Motor neuron (in vitro differentiated cells): ENCODE results near the gene BBS12. TPM values are rescaled to one million over a fixed set of nuclear protein-coding genes. Genes with fewer than 3 reads are reported as not detected.
A peak's percentile ranks its signal among the peaks of the same experiment; 100 is the strongest.

Experiments
- ATAC-seq, 8 experiments: fragments of 200-7000 bp; cut with Tn5 transposase; replicated peaks in 6 of 8; 2 replicates each; pipeline ENCODE4 v1.8.0; 2021; ENCODE audit warnings: mild to moderate bottlenecking in 8 of 8, moderate library complexity in 8 of 8
- H3K27ac ChIP-seq, 2 donors: fragments of 250-450 bp; sonication (Bioruptor Pico); 2 replicates each; pipeline ENCODE4 v1.9.0; 2021; ENCODE audit warnings: antibody characterized with exemption in 2 of 2, mild to moderate bottlenecking in 2 of 2, moderate library complexity in 1 of 2
- H3K4me1 ChIP-seq, 2 donors: fragments of 250-450 bp; sonication (Bioruptor Pico); replicated peaks in 1 of 2; 2 replicates each; pipeline ENCODE4 v1.6.1; 2021; ENCODE audit warnings: antibody characterized with exemption in 2 of 2, mild to moderate bottlenecking in 2 of 2, moderate library complexity in 1 of 2
- H3K4me3 ChIP-seq, 5 donors: fragments of 250-450 bp; sonication (Bioruptor Pico); 2 replicates each; pipeline ENCODE4 v1.9.0; 2021; ENCODE audit warnings: antibody characterized with exemption in 5 of 5, mild to moderate bottlenecking in 5 of 5, moderate library complexity in 4 of 5
- WGBS, 10 experiments: fragments of 450-650 bp; shearing (Covaris generic); methylation state at CpG; one replicate each; pipeline ENCODE4 v1.0.0; 2022; 5-methylcytosine and 5-hydroxymethylcytosine counted together
- in situ Hi-C, 9 experiments: fragments of 400-800 bp; cut with MboI; loops; one replicate each; pipeline ENCODE4 v1.15.0; 2021; ENCODE audit warnings: low sequenced_read_pairs in 9 of 9, low pct_unique_long_range_greater_than_20kb in 2 of 9; ENCODE audit not compliant: unreplicated experiment in 9 of 9
- total RNA-seq, 8 experiments: library from RNA; unstranded; fragments of 300-600 nt; gene quantifications; 2 replicates each; pipeline versions ENCODE4 v1.2.3 to v1.2.4, GENCODE V29; 2022

Gene BBS12
- total RNA-seq, 8 experiments from 2014 or later, result 2.4 to 10.3 (median 4.3) TPM

GRCh38 chr4:122759639-122760310, 27.3 kb downstream of the BBS12 start:
- no peak for ATAC-seq
- H3K27ac ChIP-seq, result no peak overlapping the region
- WGBS, 10 experiments, result 50 to 80% (median 62%) methylated on average over 2 to 3 of the region's 3 CpGs
- in situ Hi-C loops, result loop anchor here in 4 of 9 experiments (10.0 to 25.0 kb wide), 2 partner anchors 153 to 155 kb away; partner anchors contain the start of gene NUDT6 (in 3 of the 4)
- no peaks in the 10 kb centered on the region for H3K4me1 ChIP-seq
- H3K4me3 ChIP-seq, result no peak overlapping the region

GRCh38 chr4:122762520-122762919, 30.0 kb downstream of the BBS12 start:
- H3K27ac ChIP-seq, result no peak overlapping the region
- no peak for ATAC-seq
- WGBS, 10 experiments, result 42 to 100% (median 90%) methylated on average over 1 to 2 of the region's 2 CpGs; no CpG with 5 or more reads in 1 of the 10 experiments
- no peaks in the 10 kb centered on the region for H3K4me1 ChIP-seq
- no peak overlapping the region for H3K4me3 ChIP-seq
- in situ Hi-C loops, result loop anchor here in 4 of 9 experiments (10.0 to 25.0 kb wide), 2 partner anchors 150 to 152 kb away; partner anchors contain the start of gene NUDT6 (in 3 of the 4)

- in situ Hi-C loops, result loop anchor here in 4 of 9 experiments (10.0 to 25.0 kb wide), 2 partner anchors 149 to 152 kb away; partner anchors contain the start of gene NUDT6 (in 3 of the 4)
- no peaks in the 10 kb centered on the region for H3K4me1 ChIP-seq
- WGBS, 10 experiments, result 71 to 96% (median 92%) methylated on average over 5 to 14 of the region's 14 CpGs
- no peak for ATAC-seq
- no peak overlapping the region for H3K27ac ChIP-seq
- H3K4me3 ChIP-seq, result no peak overlapping the region
Measured at GRCh38 chr4:122762966-122763716, 30.6 kb downstream of the BBS12 start.

GRCh38 chr4:122764071-122764820, 31.7 kb downstream of the BBS12 start:
- Histone ChIP-seq H3K4me1 (no peaks in the 10 kb centered on the region), H3K27ac (no peak overlapping the region), H3K4me3 (no peak overlapping the region)
- in situ Hi-C loops, result loop anchor here in 4 of 9 experiments (10.0 to 25.0 kb wide), 2 partner anchors 148 to 151 kb away; partner anchors contain the start of gene NUDT6 (in 3 of the 4)
- WGBS, 10 experiments, result 0 to 100% (median 83%) methylated on average over 1 to 5 of the region's 5 CpGs
- peak in 2 of 8 experiments; percentile 13 to 27 for ATAC-seq

GRCh38 chr4:122764821-122765215, 32.3 kb downstream of the BBS12 start:
- 6 to 100% (median 88%) methylated on average over 1 of the region's 1 CpG; no CpG with 5 or more reads in 1 of the 10 experiments for WGBS, 10 experiments
- H3K4me1 ChIP-seq, result no peaks in the 10 kb centered on the region
- peak in 3 of 8 experiments; percentile 27 to 83 (median 71) for ATAC-seq
- no peak overlapping the region for H3K27ac ChIP-seq
- no peak overlapping the region for H3K4me3 ChIP-seq
- in situ Hi-C loops, result loop anchor here in 4 of 9 experiments (10.0 to 25.0 kb wide), 2 partner anchors 147 to 150 kb away; partner anchors contain the start of gene NUDT6 (in 3 of the 4)

GRCh38 chr4:122765692-122766352, 33.3 kb downstream of the BBS12 start:
- WGBS, 10 experiments, result 47 to 95% (median 88%) methylated on average over 2 to 7 of the region's 7 CpGs
- ATAC-seq, result peak in 3 of 8 experiments; percentile 47 to 83 (median 79)
- Histone ChIP-seq H3K4me3 (no peak overlapping the region), H3K4me1 (no peaks in the 10 kb centered on the region), H3K27ac (no peak overlapping the region)
- in situ Hi-C loops, result loop anchor here in 4 of 9 experiments (10.0 to 25.0 kb wide), 2 partner anchors 146 to 149 kb away; partner anchors contain the start of gene NUDT6 (in 3 of the 4)

- Histone ChIP-seq H3K27ac (no peak overlapping the region), H3K4me1 (no peaks in the 10 kb centered on the region), H3K4me3 (no peak overlapping the region)
- in situ Hi-C loops, result loop anchor here in 4 of 9 experiments (10.0 to 25.0 kb wide), 2 partner anchors 146 to 148 kb away; partner anchors contain the start of gene NUDT6 (in 3 of the 4)
- no peak for ATAC-seq
- 81 to 100% (median 98%) methylated on average over 1 to 3 of the region's 3 CpGs for WGBS, 10 experiments
Measured at GRCh38 chr4:122766353-122766705, 33.8 kb downstream of the BBS12 start.

- H3K4me1 ChIP-seq, result no peaks in the 10 kb centered on the region
- no peak overlapping the region for H3K27ac ChIP-seq
- no peak for ATAC-seq
- no peak overlapping the region for H3K4me3 ChIP-seq
- in situ Hi-C loops, result loop anchor here in 4 of 9 experiments (10.0 to 25.0 kb wide), 2 partner anchors 145 to 148 kb away; partner anchors contain the start of gene NUDT6 (in 3 of the 4)
- 21 to 100% (median 74%) methylated on average over 1 to 2 of the region's 2 CpGs; no CpG with 5 or more reads in 6 of the 10 experiments for WGBS, 10 experiments
Measured at GRCh38 chr4:122766950-122767349, 34.4 kb downstream of the BBS12 start.

GRCh38 chr4:122771724-122772123, 39.2 kb downstream of the BBS12 start:
- Histone ChIP-seq H3K27ac (no peak overlapping the region), H3K4me1 (no peaks in the 10 kb centered on the region), H3K4me3 (no peak overlapping the region)
- no peak for ATAC-seq
- in situ Hi-C loops, result loop anchor here in 3 of 9 experiments (25.0 kb wide), 1 partner anchor 141 kb away; the partner anchor contains the start of gene NUDT6 (in 3 of the 3)
- WGBS, 10 experiments, result 50 to 86% (median 84%) methylated on average over 1 of the region's 1 CpG; no CpG with 5 or more reads in 6 of the 10 experiments

GRCh38 chr4:122772311-122772710, 39.8 kb downstream of the BBS12 start:
- WGBS, 10 experiments, result 45 to 100% (median 85%) methylated on average over 2 to 6 of the region's 6 CpGs
- in situ Hi-C loops, result loop anchor here in 3 of 9 experiments (25.0 kb wide), 1 partner anchor 140 kb away; the partner anchor contains the start of gene NUDT6 (in 3 of the 3)
- no peak for ATAC-seq
- no peak overlapping the region for H3K4me3 ChIP-seq
- H3K4me1 ChIP-seq, result no peaks in the 10 kb centered on the region
- H3K27ac ChIP-seq, result no peak overlapping the region

- H3K4me3 ChIP-seq, result no peak overlapping the region
- H3K4me1 ChIP-seq, result no peaks in the 10 kb centered on the region
- H3K27ac ChIP-seq, result no peak overlapping the region
- ATAC-seq, result no peak
- in situ Hi-C loops, result loop anchor here in 3 of 9 experiments (25.0 kb wide), 1 partner anchor 139 kb away; the partner anchor contains the start of gene NUDT6 (in 3 of the 3)
Measured at GRCh38 chr4:122772986-122773385, 40.5 kb downstream of the BBS12 start.

GRCh38 chr4:122775039-122775438, 42.5 kb downstream of the BBS12 start:
- H3K4me1 ChIP-seq, result no peaks in the 10 kb centered on the region
- no peak overlapping the region for H3K4me3 ChIP-seq
- ATAC-seq, result no peak
- in situ Hi-C loops, result no loop called here
- WGBS, 10 experiments, result 85 to 100% (median 93%) methylated on average over 1 to 3 of the region's 3 CpGs
- H3K27ac ChIP-seq, result no peak overlapping the region
